ENCODE measurements around the gene DOP1A. TPM values are rescaled to one million over a fixed set of nuclear protein-coding genes. Genes with fewer than 3 reads are reported as not detected.
"Not testable (repeated sequence)": the region's sequence is repeated elsewhere in the genome, so short reads cannot be mapped to it uniquely, and the experiment has no call there.

The DOP1A gene
- total RNA-seq, 1 donor from 2014 or later, result 25.7 TPM

DNA sequence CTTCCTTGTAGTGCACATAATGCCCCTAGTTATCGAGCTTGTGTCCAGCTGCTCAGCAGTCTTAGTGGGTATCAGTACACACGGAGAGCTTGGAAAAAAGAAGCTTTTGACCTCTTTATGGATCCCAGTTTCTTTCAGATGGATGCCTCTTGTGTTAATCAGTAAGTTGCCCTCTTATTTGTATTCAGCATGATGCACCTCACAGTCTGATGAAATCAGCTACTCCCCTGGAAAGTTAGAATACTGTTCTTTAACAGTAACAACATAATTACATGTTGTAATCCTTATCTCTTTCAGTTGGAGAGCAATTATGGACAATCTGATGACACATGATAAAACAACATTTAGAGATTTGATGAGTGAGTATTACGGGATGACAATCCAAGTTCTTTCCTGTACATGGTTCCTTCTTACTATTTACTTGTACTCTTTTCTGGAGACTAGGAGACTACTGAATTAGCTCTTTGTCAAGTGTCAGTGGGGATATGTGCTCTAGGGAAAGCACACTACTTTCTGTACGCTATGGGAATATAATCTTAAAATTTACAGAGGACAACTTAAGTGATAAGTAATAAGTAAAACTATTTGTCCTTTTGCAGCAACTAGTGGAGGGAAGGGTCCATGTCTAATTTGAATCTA lies 86.5 kb downstream of the DOP1A start:
- DNase-seq (ENCODE audit: low spot score), result no peak

DNA sequence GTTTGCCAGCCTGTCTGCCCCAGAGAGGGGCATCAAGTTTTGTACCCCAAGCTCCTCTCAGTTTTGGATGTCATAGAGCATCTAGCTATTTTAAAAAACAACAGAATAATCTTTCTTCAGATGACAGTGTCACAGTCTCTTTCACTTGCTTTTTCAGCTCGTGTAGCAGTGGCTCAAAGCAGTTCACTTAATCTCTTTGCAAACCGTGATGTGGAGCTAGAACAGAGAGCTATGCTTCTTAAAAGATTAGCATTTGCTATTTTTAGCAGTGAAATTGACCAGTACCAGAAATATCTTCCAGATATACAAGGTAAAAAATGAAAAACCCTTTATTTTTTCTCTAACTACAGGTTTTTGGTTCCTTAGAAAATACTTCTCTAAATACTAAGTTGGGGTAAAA lies 88.3 kb downstream of the DOP1A start:
- no peak for DNase-seq (ENCODE audit: low spot score)

- DNase-seq (ENCODE audit: low spot score), result no peak
Observed at GRCh38 chr6:83160167-83160566, 92.7 kb downstream of the DOP1A start.

GRCh38 chr6:83167726-83168278 lies 100.3 kb downstream of the DOP1A start:
- DNase-seq (ENCODE audit: low spot score), result no peak

GRCh38 chr6:83168556-83168955 lies 101.1 kb downstream of the DOP1A start:
- DNase-seq (ENCODE audit: low spot score), result no peak

DNA sequence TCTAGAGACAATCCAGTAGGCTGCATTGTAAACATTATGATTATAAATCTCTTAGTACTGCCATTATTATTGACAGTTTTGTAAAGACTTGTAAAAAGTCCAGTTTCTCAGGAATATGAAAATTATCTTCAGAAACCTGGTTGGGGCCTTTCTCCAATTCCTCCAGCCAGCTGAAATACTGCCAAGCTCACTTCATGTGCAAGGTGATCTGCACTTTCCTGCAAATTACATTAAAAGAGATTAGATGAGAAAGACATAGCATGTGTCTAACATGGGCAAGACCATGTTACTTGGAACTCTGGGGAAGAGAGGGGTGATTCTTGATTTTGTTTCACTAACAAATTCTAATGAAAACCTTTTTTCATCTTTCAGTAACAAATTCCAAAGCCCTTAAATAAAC lies 101.6 kb downstream of the DOP1A start:
- DNase-seq (ENCODE audit: low spot score), result no peak

DNA sequence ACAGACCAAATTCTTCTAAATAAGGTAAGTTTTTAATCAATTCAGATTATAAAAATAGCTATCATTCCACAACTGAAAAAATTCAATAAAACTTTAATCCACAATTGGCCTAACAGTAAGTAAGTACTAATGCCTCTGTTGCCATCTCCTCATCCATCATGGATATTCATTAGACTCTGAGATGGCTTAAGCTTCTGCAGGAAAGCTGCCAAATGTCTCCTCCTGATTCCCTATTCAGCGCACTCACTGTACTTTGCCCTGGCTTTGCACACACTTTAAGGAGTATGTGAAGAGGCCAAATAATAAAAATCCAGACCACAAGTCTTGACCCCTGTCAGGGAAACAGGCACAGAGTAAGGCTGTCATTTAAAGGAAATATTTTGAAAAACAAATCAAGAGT lies 102.0 kb downstream of the DOP1A start:
- DNase-seq (ENCODE audit: low spot score), result no peak

GRCh38 chr6:83176246-83176645 lies 108.8 kb downstream of the DOP1A start:
- DNase-seq (ENCODE audit: low spot score), result no peak

DNA sequence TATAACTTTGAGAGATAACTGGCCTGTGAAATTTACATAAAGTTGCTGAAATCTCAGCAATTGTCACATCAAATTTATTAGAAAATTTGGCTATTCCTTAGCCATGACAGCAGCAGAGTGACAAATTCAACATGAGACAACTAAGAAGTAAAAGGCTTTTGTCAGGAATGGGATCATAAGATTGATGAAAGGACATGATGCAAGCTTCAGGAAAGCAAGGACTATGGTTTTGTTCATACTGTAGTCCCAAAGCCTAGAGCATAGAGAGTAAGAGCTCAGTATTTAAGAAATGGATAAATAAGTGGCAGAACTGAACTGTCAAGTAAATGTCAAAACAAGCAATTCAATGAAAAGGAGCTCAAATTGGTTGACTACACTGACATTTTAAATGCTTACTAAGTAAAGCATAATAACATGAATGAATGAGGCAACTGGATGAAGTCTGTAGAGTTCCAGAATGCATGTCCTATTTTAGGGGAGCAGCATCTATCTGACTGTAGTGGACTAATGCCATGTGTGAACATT lies 113.0 kb downstream of the DOP1A start:
- no peak for DNase-seq (ENCODE audit: low spot score)

DNA sequence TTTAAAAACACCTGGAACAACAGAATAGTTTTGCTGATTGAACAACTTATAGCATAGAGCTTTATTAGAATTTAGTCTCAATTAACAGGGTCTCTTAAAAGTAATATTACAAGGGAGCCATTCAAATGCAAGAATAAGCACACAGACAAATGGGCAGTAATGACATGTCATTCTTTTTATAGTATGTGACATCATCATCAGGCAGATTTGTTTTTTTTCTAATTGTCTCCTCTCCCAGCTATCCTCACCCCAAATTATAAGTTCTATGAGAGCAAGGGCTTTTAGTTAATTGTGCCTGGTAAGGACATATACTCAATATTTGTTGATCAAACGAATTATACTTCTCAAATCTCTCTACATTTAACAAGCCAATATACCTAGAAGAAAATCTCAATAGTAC lies 114.6 kb downstream of the DOP1A start:
- DNase-seq (ENCODE audit: low spot score), result no peak

DNA sequence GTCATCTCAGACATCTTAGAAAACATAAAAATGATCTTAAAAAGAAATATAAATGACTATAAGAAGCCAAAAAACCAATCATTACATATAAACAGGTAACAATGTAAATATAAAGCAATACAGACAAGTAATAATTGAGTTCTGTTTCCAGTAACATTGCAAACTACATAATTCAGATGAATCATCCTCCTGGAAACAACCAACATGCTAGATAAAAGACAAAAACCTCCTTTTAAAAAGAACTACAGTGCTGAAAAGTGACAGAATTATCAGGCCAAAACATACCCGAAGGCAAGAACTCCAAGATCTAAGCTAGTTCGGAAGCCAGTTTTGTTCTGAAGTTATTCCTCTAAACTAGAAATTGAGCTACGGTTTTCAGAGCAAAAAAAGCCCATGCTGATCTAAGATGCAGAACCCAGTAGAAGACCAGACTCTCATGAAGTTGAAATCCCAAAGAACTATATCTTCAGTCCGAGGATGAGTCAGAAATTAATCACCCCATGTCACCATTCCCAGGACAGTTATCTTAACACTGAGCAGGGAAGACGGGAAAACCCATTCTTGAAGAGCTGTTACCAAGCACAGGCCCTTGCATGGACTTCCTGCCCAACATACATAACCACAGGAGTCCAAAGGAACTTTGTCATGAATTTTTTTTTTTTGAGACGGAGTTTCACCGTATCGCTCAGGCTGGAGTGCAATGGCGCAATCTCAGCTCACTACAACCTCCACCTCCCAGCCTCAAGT lies 115.8 kb downstream of the DOP1A start:
- DNase-seq (ENCODE audit: low spot score), result no peak

DNA sequence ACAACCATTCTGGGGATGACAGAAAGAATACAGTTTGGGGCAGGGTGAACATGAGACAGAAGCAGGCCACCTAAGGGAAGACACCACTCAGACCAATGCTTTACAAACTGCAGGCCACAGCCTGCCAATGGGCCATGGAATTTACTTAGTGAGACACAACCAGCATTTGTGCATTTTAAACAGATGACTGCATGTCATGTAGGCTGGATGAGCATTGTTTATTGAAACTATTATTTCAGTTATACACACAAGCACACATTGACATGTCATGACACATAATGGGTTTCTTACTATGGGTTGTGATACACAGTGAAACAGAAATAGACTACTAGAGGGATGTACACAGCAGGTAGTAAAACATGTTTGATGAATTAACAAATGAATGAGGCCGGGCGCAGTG lies 117.6 kb downstream of the DOP1A start:
- no peak for DNase-seq (ENCODE audit: low spot score)

DNA sequence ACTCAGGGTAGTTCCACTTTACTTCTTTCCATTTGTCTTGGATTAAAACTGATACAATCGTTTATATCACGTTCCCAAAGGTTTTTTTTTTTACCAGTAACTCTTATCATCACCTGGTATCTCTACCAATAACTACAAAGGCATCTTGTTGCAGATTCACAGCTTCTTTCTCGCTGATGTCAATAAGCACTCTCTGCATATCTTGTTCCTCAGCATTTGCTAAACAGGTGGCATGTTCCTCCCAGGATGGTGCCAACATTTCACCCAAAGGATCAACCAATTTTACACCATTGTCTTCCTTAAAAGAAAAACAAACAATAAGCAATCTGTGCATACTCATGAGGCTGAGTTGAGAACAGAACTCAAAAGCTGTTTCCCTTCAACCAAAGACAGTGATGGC lies 121.0 kb downstream of the DOP1A start:
- DNase-seq (ENCODE audit: low spot score), result no peak

DNA sequence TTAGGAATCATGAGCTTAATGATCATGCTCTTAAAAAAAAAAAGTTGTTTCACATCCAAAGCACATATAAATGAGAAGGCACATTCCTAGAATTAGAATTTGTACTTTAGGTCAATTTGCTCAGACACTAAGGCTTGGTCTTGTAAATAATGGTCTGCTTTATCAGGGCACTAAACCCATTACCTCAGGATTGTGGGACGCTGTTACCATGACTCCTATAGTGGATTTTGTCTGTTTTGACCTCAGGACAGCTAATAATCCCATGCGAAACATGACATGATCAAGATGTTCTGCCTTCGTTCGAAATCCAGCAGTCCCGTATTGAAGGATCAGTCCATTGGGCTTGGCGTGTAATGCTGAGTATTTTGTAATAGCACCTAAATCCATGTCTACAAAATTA lies 123.2 kb downstream of the DOP1A start:
- DNase-seq (ENCODE audit: low spot score), result no peak

GRCh38 chr6:83191974-83192373 lies 124.5 kb downstream of the DOP1A start:
- not testable (repeated sequence) for DNase-seq (ENCODE audit: low spot score)

DNA sequence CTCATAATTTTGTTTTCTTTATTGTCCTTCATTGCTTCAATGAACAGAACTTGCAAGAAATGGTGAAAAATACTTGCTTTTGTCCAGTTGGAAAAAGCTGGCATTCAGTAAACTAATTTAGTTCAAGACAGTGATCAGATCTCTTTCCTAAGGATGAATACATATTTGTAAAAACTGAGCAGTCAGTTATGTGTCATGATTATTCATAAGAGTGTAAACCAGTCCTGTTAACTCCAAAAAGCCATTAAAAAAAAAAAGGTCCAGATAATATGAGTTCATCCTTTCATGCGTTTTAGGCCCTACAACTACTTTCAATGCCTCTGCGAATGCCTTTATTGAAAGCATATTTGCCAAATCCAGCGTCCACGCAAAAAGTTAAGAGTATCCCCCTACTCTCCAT lies 125.0 kb downstream of the DOP1A start:
- no peak for DNase-seq (ENCODE audit: low spot score)

GRCh38 chr6:83192871-83193746 lies 125.6 kb downstream of the DOP1A start, which contains the start of the genes PGM3 and RWDD2A:
PGM3 (minus strand) TSS chr6:83193265; CDS start chr6:83191012, 2,253 bp downstream.
RWDD2A (plus strand) TSS chr6:83193357; CDS start chr6:83194452, 1,095 bp downstream.
- peak; percentile 90 for DNase-seq (ENCODE audit: low spot score)

GRCh38 chr6:83193747-83194566 lies 126.5 kb downstream of the DOP1A start:
- DNase-seq (ENCODE audit: low spot score), result peak; percentile 15

GRCh38 chr6:83198486-83199172 lies 131.2 kb downstream of the DOP1A start:
- DNase-seq (ENCODE audit: low spot score), result no peak

DNA sequence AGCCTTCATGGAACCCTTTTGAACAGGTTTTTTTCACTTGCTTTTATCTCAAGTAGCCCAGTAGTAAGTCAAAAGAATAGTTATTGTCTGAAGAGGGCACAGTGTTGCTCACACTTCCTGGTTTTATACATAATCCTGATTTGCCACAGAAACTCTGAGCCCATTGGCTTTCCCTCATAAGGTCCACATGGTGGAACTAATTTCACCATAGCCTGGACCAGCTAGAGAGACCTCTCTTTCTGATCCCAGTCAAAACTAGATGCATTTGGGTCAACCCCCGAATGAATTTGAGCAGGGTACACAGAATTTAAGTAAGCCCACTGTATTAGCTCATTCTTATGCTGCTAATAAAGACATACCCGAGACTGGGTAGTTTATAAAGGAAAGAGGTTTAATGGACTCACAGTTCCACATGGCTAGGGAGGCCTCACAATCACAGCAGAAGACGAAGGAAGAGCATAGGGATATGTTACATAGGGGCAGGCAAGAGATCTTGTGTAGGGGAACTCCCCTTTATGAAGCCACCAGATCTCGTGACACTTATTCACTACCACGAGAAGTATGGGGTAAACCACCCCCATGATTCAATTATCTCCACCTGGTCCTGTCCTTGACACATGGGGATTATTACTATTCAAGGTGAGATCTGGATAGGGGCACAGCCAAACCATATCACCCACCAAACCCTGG lies 131.8 kb downstream of the DOP1A start:
- DNase-seq (ENCODE audit: low spot score), result no peak
